GM21825 (cell line): ENCODE results near the gene PPP1R9B.
A peak's percentile ranks its signal among the peaks of the same experiment; 100 is the strongest.

Source experiments
- ATAC-seq: cut with Tn5 transposase; IDR thresholded peaks from one replicate; pipeline ENCODE4 v1.9.1; 2021; ENCODE audit warnings: mild to moderate bottlenecking, moderate library complexity; ENCODE audit not compliant: unreplicated experiment

Gene PPP1R9B

GRCh38 chr17:50175035-50175807, 24.7 kb upstream of the PPP1R9B start:
- no peak for ATAC-seq

- ATAC-seq = no peak
These were observed 24.0 kb upstream of the PPP1R9B start for GRCh38 chr17:50174444-50174843.

GRCh38 chr17:50173335-50173941, 23.0 kb upstream of the PPP1R9B start:
- no peak for ATAC-seq

- ATAC-seq = no peak
These were observed 22.5 kb upstream of the PPP1R9B start for GRCh38 chr17:50172936-50173334.

GRCh38 chr17:50172130-50172529, 21.7 kb upstream of the PPP1R9B start:
- ATAC-seq = no peak

GRCh38 chr17:50171371-50172071, 21.0 kb upstream of the PPP1R9B start:
- ATAC-seq = no peak

GRCh38 chr17:50170662-50171370, 20.3 kb upstream of the PPP1R9B start:
- ATAC-seq = peak; percentile 63

GRCh38 chr17:50169881-50170459, 19.5 kb upstream of the PPP1R9B start:
- no peak for ATAC-seq

- ATAC-seq = no peak
These were observed 18.8 kb upstream of the PPP1R9B start for GRCh38 chr17:50169121-50169764.

- ATAC-seq = no peak
These were observed 17.8 kb upstream of the PPP1R9B start for GRCh38 chr17:50168319-50168718.

GRCh38 chr17:50167371-50167770, 16.9 kb upstream of the PPP1R9B start:
- no peak for ATAC-seq

- ATAC-seq = no peak
These were observed 16.2 kb upstream of the PPP1R9B start for GRCh38 chr17:50166518-50167181.

- no peak for ATAC-seq
These were observed 15.5 kb upstream of the PPP1R9B start, which contains the start of gene SGCA for GRCh38 chr17:50165867-50166517. TSS of gene SGCA (plus strand) at chr17:50166005. CDS start at chr17:50166041, 36 bp downstream.

GRCh38 chr17:50165466-50165865, 15.0 kb upstream of the PPP1R9B start:
- no peak for ATAC-seq

- no peak for ATAC-seq
These were observed 14.6 kb upstream of the PPP1R9B start for GRCh38 chr17:50165066-50165465.

- no peak for ATAC-seq
These were observed 14.2 kb upstream of the PPP1R9B start for GRCh38 chr17:50164697-50164988.

GRCh38 chr17:50163843-50164696, 13.6 kb upstream of the PPP1R9B start:
- ATAC-seq = peak; percentile 38

GRCh38 chr17:50162466-50163254, 12.2 kb upstream of the PPP1R9B start:
- ATAC-seq = no peak
